Ascending aorta (tissue), 2 donors: Measurements from ENCODE around the gene PHF5A. TPM values are rescaled to one million over a fixed set of nuclear protein-coding genes. Genes with fewer than 3 reads are reported as not detected.
"Not testable (repeated sequence)": the region's sequence is repeated elsewhere in the genome, so short reads cannot be mapped to it uniquely, and the experiment has no call there.

Experiments
- DNase-seq, 2 donors: peaks; one replicate each; pipeline ENCODE4 v3.0.0-alpha.2; 2019; ENCODE audit warnings: low spot score in 2 of 2
- H3K27ac ChIP-seq, 2 donors: fragments of 200-600 bp; sonication (generic); one replicate each; pipeline ENCODE4 v1.5.1; 2016 to 2017; ENCODE audit warnings: mild to moderate bottlenecking in 1 of 2
- H3K27me3 ChIP-seq: fragments of 200-600 bp; sonication (generic); one replicate; pipeline ENCODE4 v1.5.1; 2017
- H3K36me3 ChIP-seq, 2 donors: fragments of 200-600 bp; sonication (generic); one replicate each; pipeline ENCODE4 v1.5.1; 2016
- H3K4me1 ChIP-seq, 2 donors: fragments of 200-600 bp; sonication (generic); one replicate each; pipeline ENCODE4 v1.5.1; 2016 to 2017; ENCODE audit warnings: mild to moderate bottlenecking in 1 of 2
- H3K4me3 ChIP-seq, 2 donors: fragments of 200-600 bp; sonication (generic); one replicate each; pipeline ENCODE4 v1.5.1; 2016 to 2017; ENCODE audit warnings: mild to moderate bottlenecking in 1 of 2
- H3K9me3 ChIP-seq, 2 donors: fragments of 200-600 bp; sonication (generic); one replicate each; pipeline ENCODE4 v1.5.1; 2016
- intact Hi-C: fragments of 100-400 bp; cut with DNase I; formaldehyde crosslinking; loops from one replicate; pipeline ENCODE4 v1.15.1; 2023
- total RNA-seq: library from RNA; depleted of rRNA; stranded (reverse); fragments of >200 nt; gene quantifications from one replicate; pipeline ENCODE4 v1.1.0, GENCODE V29; 2016
- TF ChIP-seq, protein P1 (sequence below), 3 experiments: fragments of 200-600 bp in 2 of 3; fragments of 450-650 bp in 1 of 3; sonication (generic) in 2 of 3; IDR thresholded peaks; one replicate each; pipeline ENCODE4 v1.5.1; 2016 to 2019; ENCODE audit warnings: antibody characterized with exemption in 3 of 3, mild to moderate bottlenecking in 1 of 3, moderate library complexity in 1 of 3

The PHF5A gene
- total RNA-seq, 1 donor from 2014 or later = 4.8 TPM

DNA sequence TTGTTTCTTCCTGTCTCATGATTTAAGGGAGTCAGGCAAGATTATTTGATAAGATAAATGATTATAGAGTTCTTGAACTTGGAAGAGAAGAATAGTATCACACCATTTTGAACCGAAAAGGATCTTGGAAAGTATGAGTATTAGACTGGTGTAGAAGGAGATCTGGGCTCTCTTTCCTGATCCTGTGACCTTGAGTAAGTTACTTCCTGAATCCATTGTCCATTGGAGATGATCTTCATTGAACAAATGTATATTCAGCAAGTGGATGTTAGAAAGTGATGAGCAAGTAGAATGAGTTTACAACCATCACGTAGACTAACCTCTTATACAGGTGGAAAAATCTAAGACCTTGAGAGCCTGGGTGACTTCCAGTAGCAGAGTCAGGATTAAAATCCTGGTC, 2.4 kb upstream of the PHF5A start:
- H3K4me3 ChIP-seq = no peak overlapping the region
- peaks cover 8 to 15% of the 10 kb centered on the region in 2 donors for H3K36me3 ChIP-seq
- H3K27ac ChIP-seq = no peak overlapping the region
- H3K27me3 ChIP-seq = no peaks in the 10 kb centered on the region
- peaks cover 3 to 17% of the 10 kb centered on the region in 2 donors for H3K4me1 ChIP-seq
- no peaks in the 10 kb centered on the region for H3K9me3 ChIP-seq
- TF ChIP-seq, protein P1, sequence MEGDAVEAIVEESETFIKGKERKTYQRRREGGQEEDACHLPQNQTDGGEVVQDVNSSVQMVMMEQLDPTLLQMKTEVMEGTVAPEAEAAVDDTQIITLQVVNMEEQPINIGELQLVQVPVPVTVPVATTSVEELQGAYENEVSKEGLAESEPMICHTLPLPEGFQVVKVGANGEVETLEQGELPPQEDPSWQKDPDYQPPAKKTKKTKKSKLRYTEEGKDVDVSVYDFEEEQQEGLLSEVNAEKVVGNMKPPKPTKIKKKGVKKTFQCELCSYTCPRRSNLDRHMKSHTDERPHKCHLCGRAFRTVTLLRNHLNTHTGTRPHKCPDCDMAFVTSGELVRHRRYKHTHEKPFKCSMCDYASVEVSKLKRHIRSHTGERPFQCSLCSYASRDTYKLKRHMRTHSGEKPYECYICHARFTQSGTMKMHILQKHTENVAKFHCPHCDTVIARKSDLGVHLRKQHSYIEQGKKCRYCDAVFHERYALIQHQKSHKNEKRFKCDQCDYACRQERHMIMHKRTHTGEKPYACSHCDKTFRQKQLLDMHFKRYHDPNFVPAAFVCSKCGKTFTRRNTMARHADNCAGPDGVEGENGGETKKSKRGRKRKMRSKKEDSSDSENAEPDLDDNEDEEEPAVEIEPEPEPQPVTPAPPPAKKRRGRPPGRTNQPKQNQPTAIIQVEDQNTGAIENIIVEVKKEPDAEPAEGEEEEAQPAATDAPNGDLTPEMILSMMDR (IDR thresholded peaks at IDR 0.05) = no peak
- DNase-seq = no peak
- intact Hi-C loops = no loop called here

DNA sequence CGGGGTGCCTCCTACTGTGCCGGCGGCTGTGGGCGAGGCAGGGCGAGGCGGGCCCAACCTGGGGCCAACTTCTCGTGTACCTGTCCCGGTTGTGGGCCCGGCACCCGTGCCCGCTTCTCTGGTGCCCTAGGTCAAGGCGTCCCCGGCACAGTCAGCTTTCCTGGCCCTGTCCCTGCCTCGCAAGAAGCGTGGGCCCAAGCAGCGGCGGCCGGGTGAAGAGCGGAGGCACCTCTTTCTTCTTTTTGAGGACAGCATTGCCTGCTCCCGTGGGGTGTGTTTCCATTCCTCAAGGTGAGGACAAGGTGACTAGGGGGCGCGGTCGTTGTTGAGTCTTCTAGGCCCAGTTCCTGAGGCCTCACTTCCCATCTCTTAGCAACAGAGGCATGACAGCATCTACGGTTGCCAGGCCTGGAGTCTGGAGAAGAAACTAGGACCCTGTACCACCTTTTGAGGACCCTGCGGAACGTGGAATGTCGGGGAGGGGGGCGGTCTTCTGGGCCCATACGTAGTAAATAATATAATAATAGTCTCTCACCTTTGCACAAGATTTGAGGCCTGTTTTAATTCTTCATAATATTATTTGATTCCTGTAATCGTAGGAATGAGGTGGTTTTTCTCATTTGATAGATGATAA, 843 bp upstream of the PHF5A start:
- intact Hi-C loops = loop anchor here (2.0 to 5.0 kb wide), 3 partner anchors 48 to 517 kb away; partner anchors contain the start of gene RBX1
- DNase-seq = no peak
- H3K27ac ChIP-seq = peak overlapping the region; percentile 93 to 96
- peaks cover 3 to 17% of the 10 kb centered on the region in 2 donors for H3K4me1 ChIP-seq
- peak overlapping the region; percentile 94 to 97 for H3K4me3 ChIP-seq
- TF ChIP-seq, protein P1 (IDR thresholded peaks at IDR 0.05) = no peak
- no peaks in the 10 kb centered on the region for H3K9me3 ChIP-seq
- H3K27me3 ChIP-seq = no peaks in the 10 kb centered on the region
- peaks cover 23 to 30% of the 10 kb centered on the region in 2 donors for H3K36me3 ChIP-seq

DNA sequence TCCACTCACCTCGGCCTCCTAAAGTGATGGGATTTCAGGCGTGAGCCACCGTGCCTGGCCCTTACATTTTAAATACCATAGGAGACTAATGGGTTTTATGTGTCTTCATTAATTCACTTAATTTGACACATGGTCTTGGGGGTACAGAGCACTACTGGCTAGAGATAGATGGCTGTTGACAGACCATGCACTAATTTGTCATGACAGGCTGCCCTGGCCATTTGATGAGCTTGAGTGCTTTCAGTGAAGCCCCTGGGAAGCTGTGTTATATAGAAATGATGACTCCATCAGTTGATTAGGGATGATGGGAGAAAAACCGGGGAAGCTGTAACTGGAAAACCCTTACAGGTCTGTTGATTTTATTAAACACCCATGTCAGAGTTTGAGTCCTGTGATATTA, 6.6 kb downstream of the PHF5A start:
- peaks cover 60 to 92% of the 10 kb centered on the region in 2 donors for H3K36me3 ChIP-seq
- intact Hi-C loops = no loop called here
- no peak overlapping the region for H3K4me3 ChIP-seq
- no peaks in the 10 kb centered on the region for H3K4me1 ChIP-seq
- TF ChIP-seq, protein P1 (IDR thresholded peaks at IDR 0.05) = no peak
- no peaks in the 10 kb centered on the region for H3K9me3 ChIP-seq
- DNase-seq = no peak
- no peak overlapping the region for H3K27ac ChIP-seq
- no peaks in the 10 kb centered on the region for H3K27me3 ChIP-seq

DNA sequence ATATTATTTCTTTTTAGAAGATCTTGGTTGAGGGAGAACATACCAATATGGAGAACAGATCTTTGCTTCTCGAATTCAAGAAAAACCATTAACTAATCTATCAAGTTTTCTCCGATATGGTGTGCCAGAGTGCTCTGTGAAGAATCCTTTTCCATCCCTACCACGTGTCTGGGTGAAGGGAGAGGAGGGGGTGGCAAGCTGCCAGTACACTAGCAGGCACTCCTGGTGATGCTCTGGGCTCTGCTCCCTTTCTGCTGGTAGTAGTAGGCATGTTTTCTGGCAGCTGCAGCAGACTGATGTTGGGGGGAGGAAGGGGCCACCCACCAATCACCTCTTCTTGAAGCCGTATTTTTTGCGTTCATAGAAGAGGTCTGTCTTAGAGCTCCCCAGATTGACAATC, 8.4 kb downstream of the PHF5A start:
- H3K27ac ChIP-seq, H3K9me3 ChIP-seq, DNase-seq, H3K4me3 ChIP-seq, intact Hi-C loops, H3K4me1 ChIP-seq, H3K27me3 ChIP-seq: not testable (repeated sequence)
- peaks cover 44 to 73% of the 10 kb centered on the region in 2 donors for H3K36me3 ChIP-seq

DNA sequence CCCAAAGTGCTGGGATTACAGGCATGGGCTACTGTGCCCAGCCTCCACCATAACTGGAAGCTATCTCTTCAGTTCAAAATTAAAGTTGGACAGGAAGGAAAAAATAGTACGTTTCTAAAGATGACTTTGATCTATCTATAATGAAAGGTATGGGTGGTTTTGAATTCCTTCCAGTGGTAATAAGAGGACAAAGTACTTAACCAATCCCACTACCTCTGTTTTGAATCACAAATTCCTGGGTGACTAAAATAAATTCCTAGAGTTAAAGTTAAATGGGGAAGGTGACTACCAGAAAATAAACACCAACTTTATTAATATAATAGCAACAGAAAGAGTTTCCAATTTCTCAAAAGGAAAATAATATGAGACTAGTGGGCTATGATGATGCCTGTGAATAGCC, 9.1 kb downstream of the PHF5A start:
- Histone ChIP-seq H3K9me3 (no peaks in the 10 kb centered on the region), H3K27me3 (no peaks in the 10 kb centered on the region), H3K4me1 (no peaks in the 10 kb centered on the region), H3K4me3 (no peak overlapping the region), H3K36me3 (peaks cover 37 to 67% of the 10 kb centered on the region in 2 donors), H3K27ac (no peak overlapping the region)
- intact Hi-C loops = no loop called here
- DNase-seq = no peak
- TF ChIP-seq, protein P1 (IDR thresholded peaks at IDR 0.05) = no peak

DNA sequence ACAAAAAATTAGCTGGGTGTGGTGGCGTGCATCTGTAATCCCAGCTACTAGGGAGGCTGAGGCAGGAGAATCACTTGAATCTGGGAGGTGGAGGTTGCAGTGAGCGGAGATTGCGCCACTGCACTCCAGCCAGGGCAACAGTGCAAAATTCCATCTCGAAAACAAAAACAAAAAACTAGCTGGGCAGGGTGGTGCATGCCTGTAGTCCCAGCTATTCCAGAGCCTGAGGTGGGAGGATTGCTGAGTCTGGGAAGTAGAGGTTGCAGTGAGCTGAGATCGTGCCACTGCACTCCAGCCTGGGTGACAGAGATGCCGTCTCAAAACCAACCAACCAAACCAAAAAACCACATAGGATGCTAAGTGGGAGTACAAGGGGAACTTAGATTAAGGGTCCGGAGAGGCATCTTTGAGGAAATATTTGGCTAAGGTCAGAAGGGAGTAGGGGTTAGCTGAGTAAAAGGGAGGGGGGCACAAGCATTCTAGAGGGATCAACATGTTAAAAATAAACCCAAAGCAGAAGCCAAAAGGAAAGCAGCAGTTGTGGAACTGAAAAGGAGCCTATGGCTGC, 10.2 kb downstream of the PHF5A start:
- Histone ChIP-seq H3K36me3 (peaks cover 35 to 58% of the 10 kb centered on the region in 2 donors), H3K4me1 (no peaks in the 10 kb centered on the region), H3K9me3 (no peaks in the 10 kb centered on the region), H3K4me3 (no peak overlapping the region), H3K27me3 (no peaks in the 10 kb centered on the region), H3K27ac (no peak overlapping the region)
- DNase-seq = no peak
- TF ChIP-seq, protein P1 (IDR thresholded peaks at IDR 0.05) = no peak
- intact Hi-C loops = no loop called here
